ENCODE data around the gene POLR3A.

The POLR3A gene

GRCh38 chr10:78047314-78047891 lies 18.1 kb upstream of the POLR3A start:
- peak; percentile 70 for DNase-seq

- DNase-seq: no peak
These were observed 17.5 kb upstream of the POLR3A start for GRCh38 chr10:78046711-78047269.

GRCh38 chr10:78045856-78046255 lies 16.5 kb upstream of the POLR3A start:
- no peak for DNase-seq

GRCh38 chr10:78045237-78045636 lies 15.9 kb upstream of the POLR3A start:
- no peak for DNase-seq

- no peak for DNase-seq
These were observed 15.4 kb upstream of the POLR3A start for GRCh38 chr10:78044699-78045098.

- no peak for DNase-seq
These were observed 14.9 kb upstream of the POLR3A start for GRCh38 chr10:78044179-78044578.

- no peak for DNase-seq
These were observed 13.4 kb upstream of the POLR3A start for GRCh38 chr10:78042752-78043104.

- DNase-seq: no peak
These were observed 12.9 kb upstream of the POLR3A start for GRCh38 chr10:78042058-78042751.

- DNase-seq: no peak
These were observed 12.1 kb upstream of the POLR3A start for GRCh38 chr10:78041170-78042057.

- DNase-seq: no peak
These were observed 10.4 kb upstream of the POLR3A start for GRCh38 chr10:78039743-78040142.

GRCh38 chr10:78038791-78039547 lies 9.7 kb upstream of the POLR3A start:
- DNase-seq: no peak

GRCh38 chr10:78038105-78038504 lies 8.8 kb upstream of the POLR3A start:
- DNase-seq: no peak

- DNase-seq: no peak
These were observed 6.7 kb upstream of the POLR3A start for GRCh38 chr10:78035933-78036583.

- DNase-seq: no peak
These were observed 6.1 kb upstream of the POLR3A start for GRCh38 chr10:78035437-78035836.

GRCh38 chr10:78035025-78035424 lies 5.7 kb upstream of the POLR3A start:
- no peak for DNase-seq

GRCh38 chr10:78033637-78034470 lies 4.5 kb upstream of the POLR3A start, which contains the start of gene RPS24:
Gene RPS24, plus strand, starts transcription at chr10:78033863. Its CDS starts 39 bp downstream, at chr10:78033902.
- peak; percentile 97 for DNase-seq

GRCh38 chr10:78033387-78033636 lies 4.0 kb upstream of the POLR3A start:
- DNase-seq: no peak

- no peak for DNase-seq
These were observed 662 bp downstream of the POLR3A start for GRCh38 chr10:78028438-78029268.

GRCh38 chr10:78025685-78026364 lies 3.5 kb downstream of the POLR3A start:
- DNase-seq: no peak

Data from right kidney (tissue), 1 donor.